Activated CD8-positive, alpha-beta memory T cell treated with anti-CD3 and anti-CD28 coated beads, Interleukin-2, amount 50 U/mL, for 24 hours (primary cell): ENCODE data around the gene TPD52L1.

ENCODE experiments used
- DNase-seq: peaks from one replicate; pipeline ENCODE4 v3.0.0-alpha.2; 2020; ENCODE audit errors: extremely low read depth

The TPD52L1 gene

GRCh38 chr6:125210667-125211066 lies 57.1 kb downstream of the TPD52L1 start:
- DNase-seq, result no peak

DNA sequence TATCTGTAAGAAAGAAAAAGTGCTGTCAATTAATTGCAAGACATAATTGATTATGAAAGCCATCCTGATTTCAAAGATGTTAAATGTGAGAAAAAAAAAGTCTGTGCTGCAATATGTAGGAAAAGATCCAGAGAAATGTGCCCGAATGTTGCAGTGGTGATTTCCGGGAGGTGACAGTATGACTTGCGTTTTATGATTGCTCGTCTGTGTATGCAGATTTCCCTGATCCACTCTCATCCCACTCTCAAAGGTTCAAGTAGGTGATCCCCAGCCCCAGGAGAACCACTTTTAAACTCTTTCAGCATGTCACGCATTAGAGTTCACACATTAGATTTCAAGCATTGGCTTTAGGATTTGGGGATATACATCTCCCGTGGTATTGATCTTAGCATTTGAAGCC lies 57.8 kb downstream of the TPD52L1 start:
- no peak for DNase-seq

DNA sequence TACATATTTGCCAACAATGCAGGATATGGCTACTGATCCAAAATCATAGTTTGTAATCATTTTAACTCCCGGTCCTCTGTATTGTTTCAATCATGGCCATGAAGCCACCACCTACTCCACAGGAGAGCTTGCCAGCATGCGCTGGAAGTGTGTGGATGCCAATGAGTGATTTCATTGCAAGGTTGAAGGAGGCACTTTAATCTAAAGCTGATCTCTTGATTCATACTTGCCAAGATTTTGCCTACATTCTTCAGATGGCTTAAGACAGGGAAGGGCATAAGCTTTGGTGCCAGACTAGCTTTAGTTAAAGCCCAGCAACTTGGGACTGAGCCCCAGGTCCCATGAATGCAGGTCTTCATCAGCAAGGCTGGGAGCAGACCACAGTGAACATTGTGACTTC lies 58.8 kb downstream of the TPD52L1 start:
- no peak for DNase-seq

DNA sequence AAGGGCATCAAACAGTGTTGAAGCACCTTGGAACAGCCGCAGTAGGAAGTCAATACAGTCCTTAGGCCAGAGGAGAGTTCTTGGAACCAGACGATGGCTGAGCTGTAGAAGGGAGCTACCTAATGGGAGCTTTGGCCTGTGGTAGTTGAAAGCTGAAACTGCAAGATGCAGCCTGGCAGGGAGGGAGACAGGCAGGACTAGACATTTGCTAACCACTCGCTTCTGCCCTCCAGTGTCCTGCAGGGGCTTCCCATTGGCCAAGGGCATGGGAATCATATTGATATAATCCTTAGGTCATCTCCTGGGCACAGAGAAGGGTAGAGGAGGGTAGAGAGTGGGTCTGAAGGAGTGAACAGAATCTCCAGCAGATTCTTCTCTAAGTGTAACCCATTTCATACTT lies 60.4 kb downstream of the TPD52L1 start:
- no peak for DNase-seq

GRCh38 chr6:125215252-125215819 lies 61.8 kb downstream of the TPD52L1 start:
- no peak for DNase-seq

DNA sequence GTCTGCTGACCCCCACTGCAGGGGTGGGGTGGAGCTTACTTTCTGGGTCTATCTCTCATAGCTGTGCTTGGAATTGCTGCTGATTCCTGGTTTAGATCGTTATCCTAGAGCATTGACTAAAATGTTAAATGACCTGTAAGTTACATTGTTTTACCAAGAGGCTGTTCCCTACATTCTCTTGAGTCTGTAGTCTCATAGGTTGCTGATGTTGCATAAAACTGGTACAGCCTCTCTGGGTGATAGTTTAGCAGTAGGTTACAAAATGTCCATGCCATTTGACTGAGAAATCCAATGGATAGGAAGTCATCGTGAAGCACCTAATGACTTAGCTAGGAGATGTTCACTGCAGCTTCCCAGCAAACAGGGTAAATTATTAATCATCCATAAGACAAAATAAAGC lies 62.4 kb downstream of the TPD52L1 start:
- DNase-seq, result no peak

DNA sequence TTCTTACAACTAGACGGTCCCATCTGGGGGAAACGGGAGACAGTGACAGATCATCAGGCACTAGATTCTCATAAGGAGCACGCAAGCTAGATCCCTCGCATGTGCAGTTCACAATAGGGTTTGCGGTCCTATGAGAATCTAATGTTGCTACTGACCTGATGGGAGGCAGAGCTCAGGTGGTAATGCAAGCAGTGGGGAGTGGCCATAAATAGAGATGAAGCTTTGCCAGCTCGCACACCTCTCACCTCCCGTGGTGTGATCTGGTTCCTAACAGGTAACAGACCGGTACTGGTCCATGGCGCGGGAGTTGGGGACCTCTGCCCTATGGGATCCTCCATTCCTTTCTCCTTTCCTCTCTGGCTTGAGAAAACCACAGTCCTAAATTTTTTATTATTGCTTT lies 63.8 kb downstream of the TPD52L1 start:
- DNase-seq, result no peak

DNA sequence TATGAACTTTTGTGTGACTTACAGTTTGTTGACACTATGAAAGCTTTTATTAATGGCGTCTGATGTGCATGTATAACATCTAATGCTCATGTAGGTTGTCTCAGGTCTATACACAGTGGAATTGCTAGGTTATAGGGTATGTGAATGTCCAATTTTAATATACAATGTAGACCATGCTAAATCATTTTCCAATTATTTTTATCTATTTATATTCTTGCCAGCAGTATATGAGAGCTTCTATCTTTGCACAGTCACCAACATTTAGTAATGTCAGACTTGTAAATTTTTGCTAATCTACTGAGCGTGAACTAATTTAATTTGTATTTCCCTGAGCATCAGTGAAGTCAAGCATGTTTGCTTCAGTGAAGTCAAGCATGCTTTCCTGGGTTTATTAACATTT lies 64.4 kb downstream of the TPD52L1 start:
- DNase-seq, result no peak

GRCh38 chr6:125219361-125219895 lies 65.9 kb downstream of the TPD52L1 start:
- DNase-seq, result no peak

DNA sequence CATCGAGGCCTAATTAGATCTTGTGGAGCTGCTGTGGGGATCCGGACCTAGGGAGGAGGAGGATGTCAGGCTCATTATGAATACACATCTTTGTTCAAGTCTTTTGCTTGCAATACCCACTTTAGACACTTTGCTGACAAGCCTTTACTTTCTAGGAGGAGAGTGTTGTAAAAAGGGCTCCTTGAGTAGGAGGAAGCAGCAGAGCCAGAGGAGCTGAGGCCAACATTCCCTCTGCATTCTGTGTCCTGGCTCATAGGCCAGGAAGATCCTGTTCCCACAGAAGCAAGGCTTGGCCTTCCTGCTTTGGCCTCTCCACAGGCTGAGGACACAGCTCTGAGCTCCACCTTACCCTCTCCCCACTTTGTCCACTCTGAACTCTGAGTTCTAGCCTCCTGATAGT lies 67.1 kb downstream of the TPD52L1 start:
- no peak for DNase-seq

DNA sequence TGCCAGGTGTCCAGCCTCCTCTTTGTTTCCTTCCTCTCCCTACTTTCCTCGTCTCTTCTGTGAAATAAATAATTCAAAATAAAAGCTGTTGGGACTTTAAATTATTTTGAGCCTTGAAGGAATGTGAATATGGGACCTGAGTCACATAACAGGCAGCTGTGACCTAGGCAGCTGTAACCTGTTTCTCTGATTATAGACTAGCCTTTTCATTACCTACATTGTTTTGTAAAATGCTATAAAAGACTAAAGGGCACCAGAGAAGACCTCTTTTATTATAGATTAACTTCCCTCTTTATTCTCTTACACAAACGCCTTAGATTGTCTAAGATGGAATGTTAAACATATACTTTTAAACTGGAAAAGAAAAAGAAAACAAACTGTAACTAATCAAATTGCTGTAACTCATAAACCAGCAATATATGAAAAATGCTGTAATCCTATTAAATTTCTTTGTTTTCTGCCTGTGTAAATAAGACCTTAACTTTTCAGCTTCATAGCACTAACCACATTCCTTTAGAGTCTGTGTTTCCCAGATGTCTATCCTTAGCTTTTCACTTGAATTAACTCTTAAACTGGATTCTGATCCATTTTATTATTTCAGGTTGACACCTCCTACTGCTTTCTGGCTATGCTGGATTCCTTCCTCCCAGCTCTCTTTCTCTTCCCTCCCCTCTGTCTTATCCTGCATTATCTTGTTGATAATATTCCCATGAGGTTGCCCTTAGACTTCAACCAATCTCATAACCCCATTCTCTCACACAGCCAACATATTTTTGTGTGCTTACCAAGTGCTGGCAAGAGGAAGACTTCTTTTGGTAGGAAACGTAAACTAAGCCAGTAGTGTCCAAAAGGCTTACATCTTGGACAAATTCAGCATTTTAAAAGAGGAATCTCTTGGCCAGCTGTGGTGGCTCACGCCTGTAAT lies 69.2 kb downstream of the TPD52L1 start:
- DNase-seq, result no peak

DNA sequence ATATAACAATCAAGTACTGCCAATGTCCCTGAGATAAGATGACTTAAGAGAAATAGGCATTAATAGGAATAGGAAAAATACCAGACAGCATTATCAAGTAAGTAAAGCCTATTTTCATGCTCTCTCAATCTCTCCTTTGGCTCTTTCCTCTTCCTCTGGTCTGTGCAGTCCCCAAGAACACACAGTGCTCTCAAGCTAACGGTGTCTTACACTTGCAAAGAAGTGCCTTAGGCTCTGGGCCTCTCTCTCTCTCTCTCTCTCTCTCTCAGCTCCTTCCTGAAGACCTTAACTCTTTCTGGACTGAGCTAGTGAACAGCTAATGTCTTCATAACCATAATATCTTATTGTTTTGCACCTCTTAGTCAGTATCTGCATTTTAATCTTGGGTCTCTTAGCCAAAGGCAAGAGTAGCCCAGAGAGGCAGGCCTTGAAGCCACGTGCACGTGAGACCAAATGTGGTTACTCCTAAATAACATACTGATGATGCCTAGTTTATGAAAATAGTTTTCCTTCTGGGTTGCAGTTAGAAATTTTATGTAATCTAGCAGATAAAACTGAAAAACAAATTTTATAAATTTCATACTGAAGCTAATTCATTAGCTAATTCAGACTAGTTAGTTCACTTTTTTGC lies 70.8 kb downstream of the TPD52L1 start:
- DNase-seq, result no peak

GRCh38 chr6:125227244-125227643 lies 73.7 kb downstream of the TPD52L1 start:
- DNase-seq, result no peak

DNA sequence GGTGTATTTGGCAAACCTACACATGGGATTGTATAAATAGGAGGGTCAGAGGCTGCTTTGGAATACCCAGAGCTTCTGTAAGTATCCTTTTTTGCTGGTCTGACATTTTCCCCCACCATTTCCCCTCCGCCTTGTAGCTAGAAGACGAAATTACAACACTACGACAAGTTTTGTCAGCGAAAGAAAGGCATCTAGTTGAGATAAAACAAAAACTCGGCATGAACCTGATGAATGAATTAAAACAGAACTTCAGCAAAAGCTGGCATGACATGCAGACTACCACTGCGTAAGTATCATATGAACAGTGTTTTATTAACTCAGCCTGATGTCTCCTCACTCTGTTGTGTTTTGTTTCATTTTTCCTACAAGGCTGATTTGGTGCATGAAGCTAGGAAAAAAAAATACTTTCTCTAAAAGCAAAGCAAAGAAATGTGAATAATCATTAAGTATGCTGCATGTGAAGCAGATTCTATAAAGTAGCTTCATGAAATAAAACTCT lies 75.5 kb downstream of the TPD52L1 start:
- DNase-seq, result no peak

DNA sequence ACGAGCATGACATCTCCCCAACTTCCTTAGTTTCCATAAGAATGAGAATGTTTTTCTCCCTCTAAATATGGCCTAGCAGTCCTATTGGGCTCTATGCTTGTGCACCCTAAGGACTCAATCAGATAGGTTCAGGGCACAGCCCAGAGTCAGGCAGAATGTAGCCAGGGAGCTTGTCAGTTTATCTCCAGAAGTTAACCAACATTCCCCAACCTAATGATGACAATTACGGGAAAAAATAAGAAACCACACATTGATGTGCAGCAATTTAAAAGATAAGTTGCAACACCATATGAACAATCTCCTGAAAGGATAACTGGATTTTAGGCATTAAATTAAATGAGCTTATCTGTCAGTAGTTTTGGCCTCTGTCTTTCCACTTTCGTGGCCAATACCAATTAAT lies 77.1 kb downstream of the TPD52L1 start:
- no peak for DNase-seq

DNA sequence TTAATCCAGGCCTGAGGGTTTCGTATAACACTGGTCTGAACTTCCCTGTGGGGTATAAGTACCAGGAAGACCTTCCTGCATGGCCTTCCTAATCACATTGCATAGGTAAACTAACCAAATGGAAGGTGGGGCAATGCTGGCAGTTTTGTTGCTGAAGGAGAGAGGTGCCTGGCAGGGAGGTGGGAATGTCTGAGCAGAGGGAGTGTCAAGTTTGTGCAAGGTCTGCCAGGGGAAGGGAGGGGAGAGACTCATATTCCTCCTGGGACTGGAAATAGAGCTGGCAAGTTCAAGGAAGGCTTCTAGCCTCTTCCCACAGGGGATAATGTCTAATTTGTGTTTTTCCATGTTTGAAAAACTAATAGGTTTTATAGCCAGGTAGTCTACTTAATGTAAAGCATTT lies 77.6 kb downstream of the TPD52L1 start:
- DNase-seq, result no peak

GRCh38 chr6:125231574-125232343 lies 78.2 kb downstream of the TPD52L1 start:
- no peak for DNase-seq

DNA sequence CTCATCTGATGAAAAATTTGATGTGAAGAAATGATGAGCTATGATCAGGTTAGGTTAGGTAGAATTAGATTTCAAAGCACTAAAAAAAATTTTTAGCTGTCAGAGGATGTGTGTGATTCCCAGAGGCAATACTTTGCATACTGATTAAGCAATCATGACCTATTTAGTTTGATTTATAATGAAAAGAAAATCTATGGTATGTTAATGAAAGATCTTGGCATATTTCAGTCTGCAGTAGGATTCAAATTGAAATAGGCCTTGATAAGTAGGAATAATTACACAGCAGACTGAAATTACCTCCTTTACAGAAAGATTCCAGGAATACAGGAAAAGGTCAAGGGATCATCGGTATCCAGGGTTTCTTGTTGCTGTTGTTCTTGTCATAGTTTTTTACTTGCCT lies 78.9 kb downstream of the TPD52L1 start:
- DNase-seq, result no peak

GRCh38 chr6:125233202-125233601 lies 79.6 kb downstream of the TPD52L1 start:
- no peak for DNase-seq

DNA sequence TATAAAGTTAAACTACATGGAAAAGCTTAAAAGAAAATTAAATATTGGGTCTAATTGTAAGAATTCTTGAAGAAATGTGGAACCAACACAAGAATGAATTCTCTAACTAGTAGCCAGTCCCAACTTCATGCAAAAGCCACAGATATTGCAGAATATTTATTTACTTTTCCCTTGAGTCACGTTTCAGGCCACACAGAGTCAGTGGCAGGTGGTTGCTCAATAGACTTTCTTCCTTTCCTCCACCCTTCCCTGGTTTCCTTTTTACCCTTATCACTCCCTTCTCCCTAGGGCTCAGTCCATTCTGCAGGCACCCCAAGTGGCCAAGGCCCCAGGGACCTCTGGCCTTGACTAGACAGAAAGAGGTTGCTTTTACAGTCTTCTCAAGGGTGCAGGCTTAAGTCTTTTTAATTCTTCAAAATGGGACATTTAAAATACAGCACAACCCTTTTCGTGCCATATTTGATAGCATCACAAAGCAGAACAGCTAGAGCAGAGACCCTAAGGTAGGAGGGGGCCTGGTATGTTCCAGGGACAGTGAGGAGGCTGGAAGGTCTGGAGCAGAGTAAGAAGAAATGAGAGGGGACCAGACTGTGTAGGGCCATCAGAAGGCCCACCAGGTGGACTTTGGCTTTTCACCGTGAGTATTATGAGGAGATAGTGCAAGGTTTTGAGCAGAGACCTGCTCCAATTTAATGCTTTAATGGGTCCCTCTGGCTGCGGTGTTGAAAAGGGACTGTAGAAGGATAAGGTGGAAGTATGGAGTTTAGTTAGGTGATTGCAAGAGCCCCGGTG lies 83.2 kb downstream of the TPD52L1 start:
- no peak for DNase-seq

DNA sequence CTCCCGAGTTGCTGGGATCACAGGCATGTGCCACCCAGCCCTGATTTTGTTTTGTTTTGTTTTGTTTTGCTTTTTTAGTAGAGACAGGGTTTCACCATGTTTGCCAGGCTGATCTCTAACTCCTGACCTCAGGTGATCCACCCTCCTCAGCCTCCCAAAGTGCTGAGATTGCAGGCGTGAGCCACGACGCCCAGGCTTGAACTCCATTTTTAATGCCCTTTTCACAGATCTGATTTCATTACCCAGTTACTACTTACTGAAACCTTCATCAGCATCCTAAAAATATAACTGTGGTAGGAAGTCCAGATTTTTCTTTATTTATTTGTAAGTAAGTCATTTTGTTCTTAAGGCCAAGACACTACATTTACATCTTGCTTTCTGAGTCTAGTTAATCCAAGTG lies 84.2 kb downstream of the TPD52L1 start:
- DNase-seq, result no peak
